HepG2 (cell line): ENCODE measurements around the gene TMEM50B. TPM values are rescaled to one million over a fixed set of nuclear protein-coding genes. Genes with fewer than 3 reads are reported as not detected.

Experiments used
- GATAD2A ChIP-seq: IDR thresholded peaks from 2 replicates; pipeline ENCODE4 v1.6.1; 2016
- HNRNPLL ChIP-seq: fragments of 200-400 bp; formaldehyde crosslinking; IDR thresholded peaks from 2 replicates; pipeline ENCODE4 v1.6.1; 2017; ENCODE audit warnings: mild to moderate bottlenecking, low read depth, low read length; ENCODE audit not compliant: poor library complexity, severe bottlenecking
- KDM1A ChIP-seq: IDR thresholded peaks from 2 replicates; pipeline ENCODE4 v1.6.1; 2016; ENCODE audit warnings: missing compliant biosample characterization
- KLF15 ChIP-seq: sonication (generic); formaldehyde crosslinking; IDR thresholded peaks from 2 replicates; pipeline ENCODE4 v1.8.1; 2023; ENCODE audit warnings: borderline replicate concordance, mild to moderate bottlenecking, inconsistent platforms, missing genetic modification reagents, mixed read lengths
- KLF16 ChIP-seq, 2 experiments: sonication (generic) in 1 of 2; formaldehyde crosslinking in 1 of 2; IDR thresholded peaks; 2 replicates each; pipeline versions ENCODE4 v1.6.1 to v1.8.0; 2016 to 2023; ENCODE audit warnings: missing genetic modification reagents in 2 of 2, missing compliant biosample characterization in 1 of 2
- KMT2B ChIP-seq: IDR thresholded peaks from 2 replicates; pipeline ENCODE4 v1.6.1; 2016; ENCODE audit warnings: missing genetic modification reagents, missing compliant biosample characterization
- NFKBIZ ChIP-seq: IDR thresholded peaks from 2 replicates; pipeline ENCODE4 v1.6.1; 2018; ENCODE audit warnings: missing genetic modification reagents, missing compliant biosample characterization
- SRSF1 ChIP-seq: fragments of 200-400 bp; formaldehyde crosslinking; optimal IDR thresholded peaks from 2 replicates; pipeline ENCODE3; 2017; ENCODE audit warnings: mild to moderate bottlenecking, low read depth, low read length, moderate library complexity
- TCF12 ChIP-seq, 2 experiments: fragments of 450-650 bp in 1 of 2; sonication (generic) in 1 of 2; formaldehyde crosslinking in 1 of 2; IDR thresholded peaks; 2 replicates each; pipeline versions ENCODE4 v1.6.1 to v1.8.0; 2017 to 2022; ENCODE audit warnings: antibody characterized with exemption in 1 of 2, mild to moderate bottlenecking in 1 of 2, missing genetic modification reagents in 1 of 2, moderate library complexity in 1 of 2
- ZNF264 ChIP-seq: sonication (generic); formaldehyde crosslinking; IDR thresholded peaks from 2 replicates; pipeline ENCODE4 v1.4.0; 2020; ENCODE audit warnings: missing genetic modification reagents
- ZNF317 ChIP-seq: sonication (generic); formaldehyde crosslinking; IDR thresholded peaks from 2 replicates; pipeline ENCODE4 v1.5.0; 2020; ENCODE audit warnings: mild to moderate bottlenecking, missing genetic modification reagents
- polyA plus RNA-seq, 8 experiments: library from polyadenylated mRNA; depleted of rRNA in 3 of 8; stranded (reverse) in 7 of 8; unstranded in 1 of 8; fragments of >200 nt; fragmentation: Illumina TruSeq in 4 of 8; extraction: Trizol in 4 of 8; gene quantifications; 2 replicates each; pipeline versions ENCODE4 v1.2.1 to v1.2.3, GENCODE V29; 2011 to 2016; ENCODE audit warnings: low read depth in 4 of 8, missing spikeins in 1 of 8, mixed read lengths in 1 of 8; ENCODE audit not compliant: insufficient read depth in 1 of 8
- total RNA-seq, 5 experiments: library from RNA; depleted of rRNA; stranded (reverse); fragments of >200 nt; fragmentation: Illumina TruSeq; extraction: Trizol; gene quantifications; 2 replicates each; pipeline ENCODE4 v1.2.3, GENCODE V29; 2016; ENCODE audit warnings: low read depth in 1 of 5
- TF ChIP-seq, protein P1 (sequence below): IDR thresholded peaks from 2 replicates; pipeline ENCODE4 v1.6.1; 2016; ENCODE audit warnings: low read depth, missing genetic modification reagents, missing compliant biosample characterization
- TF ChIP-seq, protein P2 (sequence below): sonication (generic); IDR thresholded peaks from 2 replicates; pipeline ENCODE4 v1.6.1; 2016; ENCODE audit warnings: low read depth, borderline replicate concordance
- TF ChIP-seq, protein P3 (sequence below): sonication (generic); formaldehyde crosslinking; IDR thresholded peaks from 2 replicates; pipeline ENCODE4 v1.5.1; 2020; ENCODE audit warnings: mild to moderate bottlenecking, missing genetic modification reagents, moderate library complexity
- TF ChIP-seq, protein P4 (sequence below): sonication (generic); formaldehyde crosslinking; IDR thresholded peaks from 2 replicates; pipeline ENCODE4 v1.8.1; 2023; ENCODE audit warnings: missing genetic modification reagents, mild to moderate bottlenecking, borderline replicate concordance
- TF ChIP-seq, protein P5 (sequence below): sonication (generic); formaldehyde crosslinking; IDR thresholded peaks from 2 replicates; pipeline ENCODE4 v1.4.0; 2020; ENCODE audit warnings: missing genetic modification reagents

TMEM50B gene
- total and polyA plus RNA-seq, 2 of the 13 experiments (the other 11 are each of a cell fraction or from before 2014, with no cell fraction given): 29.9 to 46.3 TPM

DNA sequence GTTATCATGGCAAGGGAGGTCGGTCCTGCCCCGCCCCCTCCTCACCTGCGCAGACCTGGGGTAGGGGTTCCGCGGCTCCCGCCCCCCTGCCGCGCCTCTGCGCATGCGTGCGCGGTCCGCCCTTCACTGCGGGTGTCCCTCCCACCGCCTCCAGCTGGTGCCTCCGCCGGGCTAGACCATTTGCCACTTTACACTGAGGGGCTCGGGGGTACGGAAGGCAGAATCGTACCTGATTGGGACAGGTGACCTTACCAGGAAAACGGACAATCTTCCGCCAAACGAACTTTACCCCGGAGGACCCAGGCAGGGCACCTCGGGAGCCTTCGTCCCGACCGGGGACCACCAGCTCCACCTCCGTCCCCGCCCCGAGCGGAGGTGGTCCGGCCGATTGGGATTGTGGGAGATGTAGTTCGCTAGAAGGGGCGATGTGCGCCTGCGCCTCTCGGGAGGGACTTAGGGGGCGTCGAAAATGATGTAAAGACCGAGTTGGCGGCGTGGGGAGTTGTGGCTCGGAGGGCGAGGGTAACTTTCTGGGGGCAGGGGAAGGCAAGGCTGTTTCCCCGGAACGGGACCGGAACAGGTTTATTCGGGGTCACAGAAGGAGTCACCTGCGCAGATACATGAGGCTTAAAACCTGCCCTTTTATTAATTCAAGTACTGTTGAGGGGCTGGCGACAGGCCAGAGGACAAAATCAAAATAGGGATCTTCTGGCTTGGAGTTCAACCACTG is 11.8 kb upstream of the TMEM50B start, which contains the start of gene DNAJC28 (continued):
- TF ChIP-seq, protein P1, sequence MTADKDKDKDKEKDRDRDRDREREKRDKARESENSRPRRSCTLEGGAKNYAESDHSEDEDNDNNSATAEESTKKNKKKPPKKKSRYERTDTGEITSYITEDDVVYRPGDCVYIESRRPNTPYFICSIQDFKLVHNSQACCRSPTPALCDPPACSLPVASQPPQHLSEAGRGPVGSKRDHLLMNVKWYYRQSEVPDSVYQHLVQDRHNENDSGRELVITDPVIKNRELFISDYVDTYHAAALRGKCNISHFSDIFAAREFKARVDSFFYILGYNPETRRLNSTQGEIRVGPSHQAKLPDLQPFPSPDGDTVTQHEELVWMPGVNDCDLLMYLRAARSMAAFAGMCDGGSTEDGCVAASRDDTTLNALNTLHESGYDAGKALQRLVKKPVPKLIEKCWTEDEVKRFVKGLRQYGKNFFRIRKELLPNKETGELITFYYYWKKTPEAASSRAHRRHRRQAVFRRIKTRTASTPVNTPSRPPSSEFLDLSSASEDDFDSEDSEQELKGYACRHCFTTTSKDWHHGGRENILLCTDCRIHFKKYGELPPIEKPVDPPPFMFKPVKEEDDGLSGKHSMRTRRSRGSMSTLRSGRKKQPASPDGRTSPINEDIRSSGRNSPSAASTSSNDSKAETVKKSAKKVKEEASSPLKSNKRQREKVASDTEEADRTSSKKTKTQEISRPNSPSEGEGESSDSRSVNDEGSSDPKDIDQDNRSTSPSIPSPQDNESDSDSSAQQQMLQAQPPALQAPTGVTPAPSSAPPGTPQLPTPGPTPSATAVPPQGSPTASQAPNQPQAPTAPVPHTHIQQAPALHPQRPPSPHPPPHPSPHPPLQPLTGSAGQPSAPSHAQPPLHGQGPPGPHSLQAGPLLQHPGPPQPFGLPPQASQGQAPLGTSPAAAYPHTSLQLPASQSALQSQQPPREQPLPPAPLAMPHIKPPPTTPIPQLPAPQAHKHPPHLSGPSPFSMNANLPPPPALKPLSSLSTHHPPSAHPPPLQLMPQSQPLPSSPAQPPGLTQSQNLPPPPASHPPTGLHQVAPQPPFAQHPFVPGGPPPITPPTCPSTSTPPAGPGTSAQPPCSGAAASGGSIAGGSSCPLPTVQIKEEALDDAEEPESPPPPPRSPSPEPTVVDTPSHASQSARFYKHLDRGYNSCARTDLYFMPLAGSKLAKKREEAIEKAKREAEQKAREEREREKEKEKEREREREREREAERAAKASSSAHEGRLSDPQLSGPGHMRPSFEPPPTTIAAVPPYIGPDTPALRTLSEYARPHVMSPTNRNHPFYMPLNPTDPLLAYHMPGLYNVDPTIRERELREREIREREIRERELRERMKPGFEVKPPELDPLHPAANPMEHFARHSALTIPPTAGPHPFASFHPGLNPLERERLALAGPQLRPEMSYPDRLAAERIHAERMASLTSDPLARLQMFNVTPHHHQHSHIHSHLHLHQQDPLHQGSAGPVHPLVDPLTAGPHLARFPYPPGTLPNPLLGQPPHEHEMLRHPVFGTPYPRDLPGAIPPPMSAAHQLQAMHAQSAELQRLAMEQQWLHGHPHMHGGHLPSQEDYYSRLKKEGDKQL (CRISPR knock-in tag): no peak; the same call in 1 of the 2 replicates
- TF ChIP-seq, protein P2, sequence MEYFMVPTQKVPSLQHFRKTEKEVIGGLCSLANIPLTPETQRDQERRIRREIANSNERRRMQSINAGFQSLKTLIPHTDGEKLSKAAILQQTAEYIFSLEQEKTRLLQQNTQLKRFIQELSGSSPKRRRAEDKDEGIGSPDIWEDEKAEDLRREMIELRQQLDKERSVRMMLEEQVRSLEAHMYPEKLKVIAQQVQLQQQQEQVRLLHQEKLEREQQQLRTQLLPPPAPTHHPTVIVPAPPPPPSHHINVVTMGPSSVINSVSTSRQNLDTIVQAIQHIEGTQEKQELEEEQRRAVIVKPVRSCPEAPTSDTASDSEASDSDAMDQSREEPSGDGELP: peak; percentile 96
- no peak for TF ChIP-seq KLF15 (CRISPR knock-in tag)
- peak; percentile 11; the same call in 1 of the 2 replicates for TF ChIP-seq ZNF317
- TF ChIP-seq NFKBIZ (CRISPR knock-in tag): no peak
- peak in 1 of 2 experiments; percentile 45; a peak in 1 of 4 replicates for TF ChIP-seq KLF16 (CRISPR knock-in tag; IDR thresholded peaks at IDR 0.05)
- TF ChIP-seq, protein P3, sequence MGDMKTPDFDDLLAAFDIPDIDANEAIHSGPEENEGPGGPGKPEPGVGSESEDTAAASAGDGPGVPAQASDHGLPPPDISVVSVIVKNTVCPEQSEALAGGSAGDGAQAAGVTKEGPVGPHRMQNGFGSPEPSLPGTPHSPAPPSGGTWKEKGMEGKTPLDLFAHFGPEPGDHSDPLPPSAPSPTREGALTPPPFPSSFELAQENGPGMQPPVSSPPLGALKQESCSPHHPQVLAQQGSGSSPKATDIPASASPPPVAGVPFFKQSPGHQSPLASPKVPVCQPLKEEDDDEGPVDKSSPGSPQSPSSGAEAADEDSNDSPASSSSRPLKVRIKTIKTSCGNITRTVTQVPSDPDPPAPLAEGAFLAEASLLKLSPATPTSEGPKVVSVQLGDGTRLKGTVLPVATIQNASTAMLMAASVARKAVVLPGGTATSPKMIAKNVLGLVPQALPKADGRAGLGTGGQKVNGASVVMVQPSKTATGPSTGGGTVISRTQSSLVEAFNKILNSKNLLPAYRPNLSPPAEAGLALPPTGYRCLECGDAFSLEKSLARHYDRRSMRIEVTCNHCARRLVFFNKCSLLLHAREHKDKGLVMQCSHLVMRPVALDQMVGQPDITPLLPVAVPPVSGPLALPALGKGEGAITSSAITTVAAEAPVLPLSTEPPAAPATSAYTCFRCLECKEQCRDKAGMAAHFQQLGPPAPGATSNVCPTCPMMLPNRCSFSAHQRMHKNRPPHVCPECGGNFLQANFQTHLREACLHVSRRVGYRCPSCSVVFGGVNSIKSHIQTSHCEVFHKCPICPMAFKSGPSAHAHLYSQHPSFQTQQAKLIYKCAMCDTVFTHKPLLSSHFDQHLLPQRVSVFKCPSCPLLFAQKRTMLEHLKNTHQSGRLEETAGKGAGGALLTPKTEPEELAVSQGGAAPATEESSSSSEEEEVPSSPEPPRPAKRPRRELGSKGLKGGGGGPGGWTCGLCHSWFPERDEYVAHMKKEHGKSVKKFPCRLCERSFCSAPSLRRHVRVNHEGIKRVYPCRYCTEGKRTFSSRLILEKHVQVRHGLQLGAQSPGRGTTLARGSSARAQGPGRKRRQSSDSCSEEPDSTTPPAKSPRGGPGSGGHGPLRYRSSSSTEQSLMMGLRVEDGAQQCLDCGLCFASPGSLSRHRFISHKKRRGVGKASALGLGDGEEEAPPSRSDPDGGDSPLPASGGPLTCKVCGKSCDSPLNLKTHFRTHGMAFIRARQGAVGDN (CRISPR knock-in tag): peak; percentile 88
- TF ChIP-seq GATAD2A (CRISPR knock-in tag): 0 out of 2 replicates have a peak, but pooled peaks have one; percentile 22
- TF ChIP-seq, protein P4, sequence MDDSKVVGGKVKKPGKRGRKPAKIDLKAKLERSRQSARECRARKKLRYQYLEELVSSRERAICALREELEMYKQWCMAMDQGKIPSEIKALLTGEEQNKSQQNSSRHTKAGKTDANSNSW (CRISPR knock-in tag): 0 out of 2 replicates have a peak, but pooled peaks have one; percentile 45
- 0 out of 2 replicates have a peak, but pooled peaks have one; percentile 24 for TF ChIP-seq ZNF264
- TF ChIP-seq KMT2B: peak; percentile 78
- TF ChIP-seq, protein P5, sequence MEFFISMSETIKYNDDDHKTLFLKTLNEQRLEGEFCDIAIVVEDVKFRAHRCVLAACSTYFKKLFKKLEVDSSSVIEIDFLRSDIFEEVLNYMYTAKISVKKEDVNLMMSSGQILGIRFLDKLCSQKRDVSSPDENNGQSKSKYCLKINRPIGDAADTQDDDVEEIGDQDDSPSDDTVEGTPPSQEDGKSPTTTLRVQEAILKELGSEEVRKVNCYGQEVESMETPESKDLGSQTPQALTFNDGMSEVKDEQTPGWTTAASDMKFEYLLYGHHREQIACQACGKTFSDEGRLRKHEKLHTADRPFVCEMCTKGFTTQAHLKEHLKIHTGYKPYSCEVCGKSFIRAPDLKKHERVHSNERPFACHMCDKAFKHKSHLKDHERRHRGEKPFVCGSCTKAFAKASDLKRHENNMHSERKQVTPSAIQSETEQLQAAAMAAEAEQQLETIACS (CRISPR knock-in tag): no peak
- peak; percentile 78 for TF ChIP-seq HNRNPLL
- no peak for TF ChIP-seq SRSF1
- TF ChIP-seq TCF12 (IDR thresholded peaks at IDR 0.05): no peak
- no peak for TF ChIP-seq TCF12 (CRISPR knock-in tag; IDR thresholded peaks at IDR 0.05)
- TF ChIP-seq KDM1A: no peak
